A673 (cell line): ENCODE data around the gene THAP4. TPM values are rescaled to one million over a fixed set of nuclear protein-coding genes. Genes with fewer than 3 reads are reported as not detected.

Experiments
- BruUV-seq: library from RNA; stranded (reverse); fragments of 400-500 nt; replicated peaks from 2 replicates; lab custom pipeline; 2021; lab: Mats Ljungman, UMichigan
- CTCF ChIA-PET: fragments of 300-600 bp; sonication (Branson Sonifier 250); formaldehyde crosslinking; loops from one replicate; lab custom pipeline; 2022; ENCODE audit warnings: antibody characterized with exemption; lab: Charles Lee
- POLR2A ChIA-PET: fragments of 300-600 bp; sonication (Branson Sonifier 250); formaldehyde crosslinking; loops from one replicate; lab custom pipeline; 2022; ENCODE audit warnings: antibody characterized with exemption; ENCODE audit not compliant: low non-redundant PET; lab: Charles Lee
- DNase-seq: peaks from one replicate; pipeline ENCODE4 v3.0.0-alpha.2; 2015; ENCODE audit warnings: low spot score
- H3K27ac ChIP-seq: fragments of 200-600 bp; sonication (generic); 2 replicates; pipeline ENCODE4 v1.5.1; 2016; ENCODE audit warnings: mixed run types, low read depth, mild to moderate bottlenecking, mixed read lengths, antibody characterized with exemption, low read length; ENCODE audit not compliant: poor library complexity, severe bottlenecking
- H3K27me3 ChIP-seq: fragments of 200-600 bp; sonication (generic); replicated peaks from 2 replicates; pipeline ENCODE4 v1.6.1; 2017; ENCODE audit warnings: mixed run types, low read depth, mild to moderate bottlenecking, mixed read lengths, antibody characterized with exemption, low read length; ENCODE audit not compliant: insufficient read depth, poor library complexity
- H3K36me3 ChIP-seq: fragments of 200-600 bp; sonication (generic); 2 replicates; pipeline ENCODE4 v1.6.1; 2016; ENCODE audit warnings: mixed run types, mild to moderate bottlenecking, mixed read lengths, antibody characterized with exemption, low read length; ENCODE audit not compliant: insufficient read depth, poor library complexity, severe bottlenecking
- H3K4me1 ChIP-seq: fragments of 200-600 bp; sonication (generic); 2 replicates; pipeline ENCODE4 v1.6.1; 2017; ENCODE audit warnings: mixed run types, mild to moderate bottlenecking, mixed read lengths, antibody characterized with exemption, low read length; ENCODE audit not compliant: insufficient read depth, poor library complexity, severe bottlenecking
- H3K4me3 ChIP-seq: fragments of 200-600 bp; sonication (generic); 2 replicates; pipeline ENCODE4 v1.5.1; 2016; ENCODE audit warnings: low read depth, mixed run types, mild to moderate bottlenecking, mixed read lengths, low read length; ENCODE audit not compliant: poor library complexity, severe bottlenecking
- H3K9me3 ChIP-seq: fragments of 200-600 bp; sonication (generic); 2 replicates; pipeline ENCODE4 v1.6.1; 2016; ENCODE audit warnings: mixed run types, low read depth, mild to moderate bottlenecking, mixed read lengths, antibody characterized with exemption, low read length; ENCODE audit not compliant: poor library complexity, severe bottlenecking
- EZH2 ChIP-seq: fragments of 200-600 bp; sonication (generic); IDR thresholded peaks from 2 replicates; pipeline ENCODE4 v1.6.1; 2017; ENCODE audit warnings: borderline replicate concordance, low read depth, mild to moderate bottlenecking, mixed read lengths, antibody characterized with exemption, low read length; ENCODE audit not compliant: poor library complexity, severe bottlenecking
- intact Hi-C: fragments of 100-400 bp; cut with micrococcal nuclease; formaldehyde crosslinking; loops from one replicate; pipeline ENCODE4 v1.10.0; 2022; ENCODE audit not compliant: unreplicated experiment
- total RNA-seq: library from RNA; stranded (reverse); gene quantifications from 2 replicates; pipeline ENCODE4 v1.2.3, GENCODE V29; 2021
- TF ChIP-seq, protein P1 (sequence below): fragments of 300-800, 200-600 bp; sonication (generic); conservative IDR thresholded peaks from 2 replicates; pipeline ENCODE4 v1.5.1; 2017; ENCODE audit warnings: low read depth, mild to moderate bottlenecking, antibody characterized with exemption, low read length, moderate library complexity, mixed read lengths

The THAP4 gene
- total RNA-seq, 1 experiment from 2014 or later = 82.0 TPM

DNA sequence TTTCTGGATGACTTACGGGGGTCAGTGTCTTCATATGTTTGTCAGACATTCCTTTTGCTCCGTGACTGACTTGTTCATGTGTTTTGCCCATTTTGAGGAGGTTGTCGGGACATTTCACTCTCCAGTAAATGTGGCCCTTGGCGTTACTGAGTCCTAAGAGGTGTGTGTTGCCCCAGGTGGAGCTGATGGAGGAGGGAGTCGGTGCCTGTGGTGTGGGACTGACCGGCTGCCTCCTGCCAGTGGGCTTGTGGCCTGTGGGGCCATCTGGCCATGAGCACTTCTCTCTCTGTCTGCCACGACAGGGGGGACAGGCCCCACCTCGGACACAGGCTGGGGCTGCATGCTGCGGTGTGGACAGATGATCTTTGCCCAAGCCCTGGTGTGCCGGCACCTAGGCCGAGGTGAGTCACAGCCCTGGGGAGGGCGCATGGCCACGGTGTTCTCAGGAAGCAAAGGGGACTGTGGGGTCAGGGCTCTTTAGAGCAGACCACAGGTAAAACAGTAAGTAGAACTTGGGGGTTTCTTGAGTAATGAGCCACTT, 16.3 kb upstream of the THAP4 start:
- POLR2A ChIA-PET = no interaction called here

DNA sequence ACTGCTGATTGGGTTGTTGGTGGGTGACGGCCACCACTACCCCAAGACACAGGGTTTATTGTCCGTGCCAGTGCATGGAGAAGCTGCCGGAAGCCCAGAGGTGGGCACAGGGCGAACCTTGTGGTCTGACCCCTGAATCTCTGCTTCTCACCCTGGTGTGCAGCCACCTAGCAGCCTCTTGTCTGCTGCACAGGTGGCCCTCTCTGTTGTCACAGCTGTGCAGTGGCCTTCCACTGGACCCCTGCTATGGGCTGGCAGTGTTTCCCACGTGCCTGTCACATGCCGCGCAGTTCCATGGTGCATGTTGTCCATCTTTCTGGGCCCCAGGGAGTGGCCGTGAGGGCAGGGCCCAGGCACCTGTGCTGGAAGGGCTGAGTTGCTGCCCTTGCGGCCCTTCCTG, 15.8 kb upstream of the THAP4 start:
- intact Hi-C loops = no loop called here
- CTCF ChIA-PET = no interaction called here

More for the DNA sequence above, 16.3 kb upstream of the THAP4 start:
- intact Hi-C loops = no loop called here
- H3K4me1 ChIP-seq = no peaks in the 10 kb centered on the region
- no TSS peak for BruUV-seq
- CTCF ChIA-PET = no interaction called here
- TF ChIP-seq, protein P1, sequence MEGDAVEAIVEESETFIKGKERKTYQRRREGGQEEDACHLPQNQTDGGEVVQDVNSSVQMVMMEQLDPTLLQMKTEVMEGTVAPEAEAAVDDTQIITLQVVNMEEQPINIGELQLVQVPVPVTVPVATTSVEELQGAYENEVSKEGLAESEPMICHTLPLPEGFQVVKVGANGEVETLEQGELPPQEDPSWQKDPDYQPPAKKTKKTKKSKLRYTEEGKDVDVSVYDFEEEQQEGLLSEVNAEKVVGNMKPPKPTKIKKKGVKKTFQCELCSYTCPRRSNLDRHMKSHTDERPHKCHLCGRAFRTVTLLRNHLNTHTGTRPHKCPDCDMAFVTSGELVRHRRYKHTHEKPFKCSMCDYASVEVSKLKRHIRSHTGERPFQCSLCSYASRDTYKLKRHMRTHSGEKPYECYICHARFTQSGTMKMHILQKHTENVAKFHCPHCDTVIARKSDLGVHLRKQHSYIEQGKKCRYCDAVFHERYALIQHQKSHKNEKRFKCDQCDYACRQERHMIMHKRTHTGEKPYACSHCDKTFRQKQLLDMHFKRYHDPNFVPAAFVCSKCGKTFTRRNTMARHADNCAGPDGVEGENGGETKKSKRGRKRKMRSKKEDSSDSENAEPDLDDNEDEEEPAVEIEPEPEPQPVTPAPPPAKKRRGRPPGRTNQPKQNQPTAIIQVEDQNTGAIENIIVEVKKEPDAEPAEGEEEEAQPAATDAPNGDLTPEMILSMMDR = no peak
- no peak for TF ChIP-seq EZH2
- no peaks in the 10 kb centered on the region for H3K27me3 ChIP-seq
- H3K9me3 ChIP-seq = no peaks in the 10 kb centered on the region
- no peak overlapping the region for H3K4me3 ChIP-seq
- no peak for DNase-seq
- peaks cover 44% of the 10 kb centered on the region for H3K36me3 ChIP-seq
- no peak overlapping the region for H3K27ac ChIP-seq

DNA sequence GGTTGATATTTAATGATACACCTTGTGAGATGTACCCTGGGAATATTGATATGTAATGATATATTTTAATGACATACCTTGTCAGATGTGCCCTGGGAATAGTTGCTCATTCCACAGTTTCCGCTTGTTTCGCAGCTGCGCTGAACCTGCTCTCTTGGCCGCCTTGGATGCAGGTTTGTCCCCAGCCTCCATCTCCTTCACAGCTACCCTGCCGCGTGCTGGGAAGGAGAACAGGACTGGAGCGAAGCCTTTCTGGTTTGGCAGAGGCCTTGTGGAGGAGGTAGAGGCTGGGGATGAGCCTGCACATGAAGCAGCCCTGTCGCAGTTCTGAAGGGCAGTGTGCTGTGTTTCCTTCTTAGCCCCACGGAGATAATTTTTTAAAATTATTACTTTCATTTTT, 15.2 kb upstream of the THAP4 start:
- TF ChIP-seq, protein P1 = no peak
- no peak for TF ChIP-seq EZH2
- Histone ChIP-seq H3K9me3 (no peaks in the 10 kb centered on the region), H3K4me1 (no peaks in the 10 kb centered on the region), H3K36me3 (peaks cover 44% of the 10 kb centered on the region), H3K27me3 (no peaks in the 10 kb centered on the region), H3K27ac (no peak overlapping the region), H3K4me3 (no peak overlapping the region)
- ChIA-PET CTCF (no interaction called here), POLR2A (no interaction called here)
- intact Hi-C loops = no loop called here
- BruUV-seq = no TSS peak
- no peak for DNase-seq

More for the DNA sequence above, 15.8 kb upstream of the THAP4 start:
- TF ChIP-seq EZH2 = no peak
- TF ChIP-seq, protein P1 = no peak
- BruUV-seq = no TSS peak
- Histone ChIP-seq H3K36me3 (peaks cover 44% of the 10 kb centered on the region), H3K9me3 (no peaks in the 10 kb centered on the region), H3K4me3 (no peak overlapping the region), H3K4me1 (no peaks in the 10 kb centered on the region), H3K27ac (no peak overlapping the region), H3K27me3 (no peaks in the 10 kb centered on the region)
- no peak for DNase-seq
- POLR2A ChIA-PET = no interaction called here
